OCI-M1 (cell line): ENCODE data around the gene KRTAP6-1.

Experiments used
- DNase-seq: peaks from one replicate; lab custom pipeline; 2025; lab: John Stamatoyannopoulos, UW

The KRTAP6-1 gene

DNA sequence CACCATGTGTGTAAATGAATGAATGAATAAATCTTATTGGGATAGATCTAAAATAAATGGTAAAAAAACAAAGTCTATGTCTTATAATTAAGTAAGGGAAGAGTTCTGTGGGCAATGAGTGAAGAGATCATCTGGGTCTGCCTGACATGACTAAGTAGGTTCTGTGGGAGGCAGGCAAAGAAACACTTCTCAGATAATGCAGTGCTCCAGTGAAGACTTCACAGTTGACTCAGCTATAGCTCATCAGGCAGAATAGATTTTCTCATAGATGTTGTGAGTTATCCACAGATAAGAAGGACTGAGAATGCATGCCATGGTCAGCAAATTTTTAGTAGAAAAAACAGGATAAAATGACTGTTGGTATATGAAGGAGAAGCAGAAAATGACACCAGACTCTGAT, 36.0 kb downstream of the KRTAP6-1 start:
- no peak for DNase-seq

- DNase-seq, result no peak
These were observed 46.1 kb downstream of the KRTAP6-1 start for GRCh38 chr21:30567617-30568016.

DNA sequence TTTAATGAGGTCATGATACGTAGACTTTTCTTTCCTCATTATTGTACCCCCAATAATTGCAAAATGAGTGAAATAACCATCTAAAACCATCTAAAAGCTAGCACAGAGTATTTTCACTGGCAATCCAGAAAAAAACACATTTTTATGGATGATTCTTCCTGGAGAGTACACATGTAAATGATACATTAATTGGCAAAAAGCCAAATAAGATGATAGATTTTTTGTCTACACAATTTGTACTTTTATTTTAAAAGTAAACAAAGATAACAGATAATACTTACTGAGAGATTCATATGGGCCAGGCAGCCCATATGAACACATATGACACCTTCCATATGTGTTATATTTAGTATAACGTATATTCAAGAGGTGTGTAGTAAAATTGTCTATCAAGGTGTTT, 50.1 kb downstream of the KRTAP6-1 start:
- DNase-seq, result no peak
